Neural cell (in vitro differentiated cells): Measurements from ENCODE around the gene NUCB1. TPM values are rescaled to one million over a fixed set of nuclear protein-coding genes. Genes with fewer than 3 reads are reported as not detected.

Source experiments
- H2AFZ ChIP-seq: fragments of 200-600, 300-800 bp; sonication (generic), shearing (Covaris generic); 2 replicates; pipeline ENCODE4 v1.6.0; 2014; ENCODE audit warnings: low read depth, mild to moderate bottlenecking, antibody characterized with exemption, low read length, moderate library complexity
- H3F3A ChIP-seq: fragments of 200-600 bp; shearing (Covaris generic); 2 replicates; pipeline ENCODE4 v1.6.1; 2016; ENCODE audit warnings: mild to moderate bottlenecking, moderate library complexity, mixed read lengths, antibody characterized with exemption, low read length; ENCODE audit not compliant: insufficient read depth, poor library complexity, severe bottlenecking
- H3K27ac ChIP-seq: fragments of 200-600, 300-800 bp; sonication (generic), shearing (Covaris generic); 2 replicates; pipeline ENCODE4 v1.5.1; 2014; ENCODE audit warnings: mild to moderate bottlenecking, low read length, moderate library complexity
- H3K27me3 ChIP-seq: fragments of 300-800, 200-600 bp; sonication (generic), shearing (Covaris generic); 2 replicates; pipeline ENCODE4 v1.6.0; 2014; ENCODE audit warnings: mild to moderate bottlenecking, low read depth, low read length, moderate library complexity; ENCODE audit not compliant: insufficient read depth
- H3K36me3 ChIP-seq: fragments of 300-800, 200-600 bp; sonication (generic), shearing (Covaris generic); 2 replicates; pipeline ENCODE4 v1.5.1; 2014; ENCODE audit warnings: mild to moderate bottlenecking, antibody characterized with exemption, low read length, moderate library complexity; ENCODE audit not compliant: insufficient read depth
- H3K4me2 ChIP-seq: fragments of 300-800, 200-600 bp; sonication (generic), shearing (Covaris generic); 2 replicates; pipeline ENCODE4 v1.6.0; 2014; ENCODE audit warnings: mild to moderate bottlenecking, low read length
- H3K4me3 ChIP-seq: fragments of 300-800, 200-600 bp; sonication (generic), shearing (Covaris generic); 2 replicates; pipeline ENCODE4 v1.5.1; 2014; ENCODE audit warnings: mild to moderate bottlenecking, low read length, moderate library complexity
- H3K79me2 ChIP-seq: fragments of 200-600 bp; shearing (Covaris generic); replicated peaks from 2 replicates; pipeline ENCODE4 v1.6.0; 2014; ENCODE audit warnings: mild to moderate bottlenecking, low read length, moderate library complexity; ENCODE audit not compliant: insufficient read depth
- H3K9ac ChIP-seq: fragments of 300-800, 200-600 bp; sonication (generic), shearing (Covaris generic); 2 replicates; pipeline ENCODE4 v1.6.1; 2016; ENCODE audit warnings: mild to moderate bottlenecking, low read length, mixed read lengths
- H3K9me2 ChIP-seq: fragments of 200-600 bp; shearing (Covaris generic); 2 replicates; pipeline ENCODE4 v1.6.1; 2016; ENCODE audit warnings: mild to moderate bottlenecking, low read length, mixed read lengths; ENCODE audit not compliant: insufficient read depth
- H3K9me3 ChIP-seq: fragments of 200-600, 300-800 bp; sonication (generic), shearing (Covaris generic); 2 replicates; pipeline ENCODE4 v1.6.1; 2016; ENCODE audit warnings: mild to moderate bottlenecking, mixed run types, low read length, moderate library complexity, mixed read lengths
- H4K20me1 ChIP-seq: fragments of 200-600 bp; shearing (Covaris generic); 2 replicates; pipeline ENCODE4 v1.6.1; 2016; ENCODE audit warnings: mild to moderate bottlenecking, mixed run types; ENCODE audit not compliant: insufficient read depth
- CTCF ChIP-seq: fragments of 450-650 bp; IDR thresholded peaks from 2 replicates; pipeline ENCODE4 v1.5.1; 2014; ENCODE audit warnings: antibody characterized with exemption, mild to moderate bottlenecking, moderate library complexity; ENCODE audit not compliant: poor library complexity, severe bottlenecking
- EP300 ChIP-seq: fragments of 450-650 bp; conservative IDR thresholded peaks from 2 replicates; pipeline ENCODE4 v1.6.1; 2014; ENCODE audit warnings: antibody characterized with exemption, mild to moderate bottlenecking, moderate library complexity; ENCODE audit not compliant: poor library complexity, severe bottlenecking
- EZH2 ChIP-seq: fragments of 200-600, 300-800 bp; shearing (Covaris generic), sonication (generic); IDR thresholded peaks from 2 replicates; pipeline ENCODE4 v1.6.1; 2014; ENCODE audit warnings: antibody characterized with exemption, low read length, borderline replicate concordance, mild to moderate bottlenecking; ENCODE audit not compliant: insufficient read depth, poor library complexity, severe bottlenecking
- MXI1 ChIP-seq: fragments of 450-650 bp; conservative IDR thresholded peaks from 2 replicates; pipeline ENCODE4 v1.6.1; 2014; ENCODE audit warnings: antibody characterized with exemption, mild to moderate bottlenecking; ENCODE audit not compliant: poor library complexity, severe bottlenecking
- POLR2AphosphoS5 ChIP-seq: IDR thresholded peaks from 2 replicates; pipeline ENCODE4 v1.6.1; 2012
- RAD21 ChIP-seq: fragments of 450-650 bp; conservative IDR thresholded peaks from 2 replicates; pipeline ENCODE4 v1.6.1; 2014; ENCODE audit warnings: antibody characterized with exemption, mild to moderate bottlenecking, moderate library complexity
- SMC3 ChIP-seq: fragments of 450-650 bp; conservative IDR thresholded peaks from 2 replicates; pipeline ENCODE4 v1.6.1; 2014; ENCODE audit warnings: antibody characterized with exemption, mild to moderate bottlenecking, moderate library complexity; ENCODE audit not compliant: poor library complexity
- TAF1 ChIP-seq: IDR thresholded peaks from 2 replicates; pipeline ENCODE4 v1.6.1; 2012; ENCODE audit warnings: low read depth
- polyA plus RNA-seq: library from polyadenylated mRNA; depleted of rRNA; stranded (reverse); fragments of >200 nt; gene quantifications from 2 replicates; pipeline ENCODE4 v1.2.3, GENCODE V29; 2014
- TF ChIP-seq, protein P1 (sequence below): IDR thresholded peaks from 2 replicates; pipeline ENCODE4 v1.6.1; 2012; ENCODE audit warnings: borderline replicate concordance

Gene NUCB1
- polyA plus RNA-seq, 1 donor from 2014 or later, result 80.0 TPM

DNA sequence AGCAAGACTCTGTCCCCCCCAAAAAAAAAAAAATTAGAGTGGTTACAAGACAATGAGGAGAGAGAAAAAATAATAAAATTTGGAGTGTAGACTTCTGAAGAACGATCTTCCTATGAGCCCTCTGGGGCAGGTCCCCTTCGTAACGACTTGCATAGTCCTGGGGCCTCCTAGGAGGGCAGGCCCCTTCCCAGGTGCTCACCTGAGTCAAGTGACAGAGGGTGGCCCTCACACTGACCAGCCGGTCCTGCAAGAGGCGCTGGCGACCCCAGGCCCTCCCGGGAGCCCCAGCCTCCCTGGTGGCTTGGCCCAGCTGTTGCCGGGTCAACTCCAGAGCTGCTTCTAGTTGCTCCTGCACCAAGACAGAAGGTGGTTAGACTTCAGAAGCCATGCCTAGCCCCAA lies 46.6 kb upstream of the NUCB1 start:
- no peak overlapping the region for H3K4me3 ChIP-seq
- H3F3A ChIP-seq, result no peaks in the 10 kb centered on the region
- no peak overlapping the region for H3K9ac ChIP-seq
- H3K9me3 ChIP-seq, result no peaks in the 10 kb centered on the region
- H3K79me2 ChIP-seq, result no peaks in the 10 kb centered on the region
- H3K4me2 ChIP-seq, result no peak overlapping the region
- TF ChIP-seq TAF1, result no peak
- TF ChIP-seq POLR2AphosphoS5, result no peak
- no peak for TF ChIP-seq RAD21
- TF ChIP-seq, protein P1, sequence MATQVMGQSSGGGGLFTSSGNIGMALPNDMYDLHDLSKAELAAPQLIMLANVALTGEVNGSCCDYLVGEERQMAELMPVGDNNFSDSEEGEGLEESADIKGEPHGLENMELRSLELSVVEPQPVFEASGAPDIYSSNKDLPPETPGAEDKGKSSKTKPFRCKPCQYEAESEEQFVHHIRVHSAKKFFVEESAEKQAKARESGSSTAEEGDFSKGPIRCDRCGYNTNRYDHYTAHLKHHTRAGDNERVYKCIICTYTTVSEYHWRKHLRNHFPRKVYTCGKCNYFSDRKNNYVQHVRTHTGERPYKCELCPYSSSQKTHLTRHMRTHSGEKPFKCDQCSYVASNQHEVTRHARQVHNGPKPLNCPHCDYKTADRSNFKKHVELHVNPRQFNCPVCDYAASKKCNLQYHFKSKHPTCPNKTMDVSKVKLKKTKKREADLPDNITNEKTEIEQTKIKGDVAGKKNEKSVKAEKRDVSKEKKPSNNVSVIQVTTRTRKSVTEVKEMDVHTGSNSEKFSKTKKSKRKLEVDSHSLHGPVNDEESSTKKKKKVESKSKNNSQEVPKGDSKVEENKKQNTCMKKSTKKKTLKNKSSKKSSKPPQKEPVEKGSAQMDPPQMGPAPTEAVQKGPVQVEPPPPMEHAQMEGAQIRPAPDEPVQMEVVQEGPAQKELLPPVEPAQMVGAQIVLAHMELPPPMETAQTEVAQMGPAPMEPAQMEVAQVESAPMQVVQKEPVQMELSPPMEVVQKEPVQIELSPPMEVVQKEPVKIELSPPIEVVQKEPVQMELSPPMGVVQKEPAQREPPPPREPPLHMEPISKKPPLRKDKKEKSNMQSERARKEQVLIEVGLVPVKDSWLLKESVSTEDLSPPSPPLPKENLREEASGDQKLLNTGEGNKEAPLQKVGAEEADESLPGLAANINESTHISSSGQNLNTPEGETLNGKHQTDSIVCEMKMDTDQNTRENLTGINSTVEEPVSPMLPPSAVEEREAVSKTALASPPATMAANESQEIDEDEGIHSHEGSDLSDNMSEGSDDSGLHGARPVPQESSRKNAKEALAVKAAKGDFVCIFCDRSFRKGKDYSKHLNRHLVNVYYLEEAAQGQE, result no peak
- no peak for TF ChIP-seq SMC3
- TF ChIP-seq EZH2, result no peak
- TF ChIP-seq MXI1, result no peak
- no peak for TF ChIP-seq CTCF
- TF ChIP-seq EP300, result no peak
- no peaks in the 10 kb centered on the region for H3K36me3 ChIP-seq
- H3K27ac ChIP-seq, result no peak overlapping the region
- H3K27me3 ChIP-seq, result no peaks in the 10 kb centered on the region
- H3K9me2 ChIP-seq, result no peaks in the 10 kb centered on the region
- no peak overlapping the region for H2AFZ ChIP-seq
- no peaks in the 10 kb centered on the region for H4K20me1 ChIP-seq

GRCh38 chr19:48854103-48854502 lies 46.0 kb upstream of the NUCB1 start:
- Histone ChIP-seq H4K20me1 (no peaks in the 10 kb centered on the region), H3K27ac (no peak overlapping the region), H2AFZ (no peak overlapping the region), H3F3A (no peaks in the 10 kb centered on the region), H3K4me3 (no peak overlapping the region), H3K9me3 (no peaks in the 10 kb centered on the region), H3K9me2 (no peaks in the 10 kb centered on the region), H3K27me3 (no peaks in the 10 kb centered on the region), H3K79me2 (no peaks in the 10 kb centered on the region), H3K36me3 (no peaks in the 10 kb centered on the region), H3K4me2 (no peak overlapping the region), H3K9ac (no peak overlapping the region)
- TF ChIP-seq, protein P1, result no peak
